ENCODE data around the gene DUS4L. TPM values are rescaled to one million over a fixed set of nuclear protein-coding genes. Genes with fewer than 3 reads are reported as not detected.
A peak's percentile ranks its signal among the peaks of the same experiment; 100 is the strongest.

The DUS4L gene
- total RNA-seq (1 to 10 TPM; 4.3 to 5.5 TPM), polyA plus RNA-seq (ENCODE audit: insufficient read length in 6 of 6) (10 to 100 TPM; 14.2 to 18.8 (median 17.1) TPM)
- long read RNA-seq, donor 1, partial matches to known transcripts, result 9 of 10 reads
- long read RNA-seq, donor 1, other reads (novel, unspliced or antisense), result 0 of 10 reads
- long read RNA-seq, donor 2, partial matches to known transcripts, result 5 of 10 reads
- long read RNA-seq, donor 2, other reads (novel, unspliced or antisense), result 0 of 10 reads
- long read RNA-seq, donor 3, partial matches to known transcripts, result 0 of 2 reads
- long read RNA-seq, donor 3, other reads (novel, unspliced or antisense), result 0 of 2 reads
- long read RNA-seq, donor 4, partial matches to known transcripts, result 1 of 4 reads
- long read RNA-seq, donor 4, other reads (novel, unspliced or antisense), result 2 of 4 reads
- long read RNA-seq, donor 5, partial matches to known transcripts, result 0 of 2 reads
- long read RNA-seq, donor 5, other reads (novel, unspliced or antisense), result 0 of 2 reads
- long read RNA-seq, donor 6, partial matches to known transcripts, result 5 of 7 reads
- long read RNA-seq, donor 6, other reads (novel, unspliced or antisense), result 0 of 7 reads
- long read RNA-seq, donor 7, partial matches to known transcripts, result 0 of 2 reads
- long read RNA-seq, donor 7, other reads (novel, unspliced or antisense), result 0 of 2 reads
- long read RNA-seq, donor 8, partial matches to known transcripts, result 0 of 2 reads
- long read RNA-seq, donor 8, other reads (novel, unspliced or antisense), result 0 of 2 reads
- long read RNA-seq, donor 9, result 0 reads
- long read RNA-seq, donor 10, partial matches to known transcripts, result 1 of 1 reads
- long read RNA-seq, donor 10, other reads (novel, unspliced or antisense), result 0 of 1 reads
- long read RNA-seq, donor 11, partial matches to known transcripts, result 0 of 3 reads
- long read RNA-seq, donor 11, other reads (novel, unspliced or antisense), result 0 of 3 reads
- long read RNA-seq, donor 12, partial matches to known transcripts, result 0 of 5 reads
- long read RNA-seq, donor 12, other reads (novel, unspliced or antisense), result 0 of 5 reads

- Histone ChIP-seq H3K27me3 (no peaks in the 10 kb centered on the region), H3K4me3 (peak within 1 kb of the TSS; percentile 78 to 96), H3K27ac (peak within 1 kb of the TSS; percentile 86 to 89), H3K4me1 (peaks cover 0 to 48% of the 10 kb centered on the region in 2 donors), H3K36me3 (no peaks in the 10 kb centered on the region), H3K9me3 (no peaks in the 10 kb centered on the region)
- peak; percentile 94 for ATAC-seq
- TF ChIP-seq CTCF (IDR thresholded peaks at IDR 0.05), result no peak
- intact Hi-C loops (cut with DNase I), result no loop called here
- DNase-seq, result peak; percentile 86 to 93 (median 88)
Observed at GRCh38 chr7:107563775-107564552, at the start of gene DUS4L, which contains the start of gene COG5. Gene DUS4L (plus strand): TSS chr7:107563971. CDS start chr7:107567071, 3,100 bp downstream. Gene COG5 (minus strand): TSS chr7:107563920. CDS start chr7:107563896, 24 bp downstream.

GRCh38 chr7:107526672-107527071, 37.1 kb upstream of the DUS4L start:
- Histone ChIP-seq H3K4me3 (no peak overlapping the region), H3K27me3 (no peaks in the 10 kb centered on the region), H3K36me3 (peaks cover 0 to 17% of the 10 kb centered on the region in 2 donors), H3K27ac (no peak overlapping the region), H3K4me1 (no peaks in the 10 kb centered on the region), H3K9me3 (no peaks in the 10 kb centered on the region)
- intact Hi-C loops (cut with DNase I), result no loop called here
- ATAC-seq, result no peak
- no peak for TF ChIP-seq CTCF (IDR thresholded peaks at IDR 0.05)
- no peak for DNase-seq

GRCh38 chr7:107527196-107527595, 36.6 kb upstream of the DUS4L start:
- TF ChIP-seq CTCF (IDR thresholded peaks at IDR 0.05), result no peak
- Histone ChIP-seq H3K4me1 (no peaks in the 10 kb centered on the region), H3K27me3 (no peaks in the 10 kb centered on the region), H3K36me3 (peaks cover 0 to 17% of the 10 kb centered on the region in 2 donors), H3K27ac (no peak overlapping the region), H3K9me3 (no peaks in the 10 kb centered on the region), H3K4me3 (no peak overlapping the region)
- intact Hi-C loops (cut with DNase I), result no loop called here
- no peak for DNase-seq
- ATAC-seq, result no peak

GRCh38 chr7:107528461-107528860, 35.3 kb upstream of the DUS4L start:
- Histone ChIP-seq H3K27me3 (no peaks in the 10 kb centered on the region), H3K9me3 (no peaks in the 10 kb centered on the region), H3K4me3 (no peak overlapping the region), H3K4me1 (no peaks in the 10 kb centered on the region), H3K27ac (no peak overlapping the region), H3K36me3 (peaks cover 0 to 14% of the 10 kb centered on the region in 2 donors)
- DNase-seq, result no peak
- intact Hi-C loops (cut with DNase I), result no loop called here
- TF ChIP-seq CTCF (IDR thresholded peaks at IDR 0.05), result no peak
- no peak for ATAC-seq
